Measurements from ENCODE around the gene MYO18B.

Gene MYO18B

DNA sequence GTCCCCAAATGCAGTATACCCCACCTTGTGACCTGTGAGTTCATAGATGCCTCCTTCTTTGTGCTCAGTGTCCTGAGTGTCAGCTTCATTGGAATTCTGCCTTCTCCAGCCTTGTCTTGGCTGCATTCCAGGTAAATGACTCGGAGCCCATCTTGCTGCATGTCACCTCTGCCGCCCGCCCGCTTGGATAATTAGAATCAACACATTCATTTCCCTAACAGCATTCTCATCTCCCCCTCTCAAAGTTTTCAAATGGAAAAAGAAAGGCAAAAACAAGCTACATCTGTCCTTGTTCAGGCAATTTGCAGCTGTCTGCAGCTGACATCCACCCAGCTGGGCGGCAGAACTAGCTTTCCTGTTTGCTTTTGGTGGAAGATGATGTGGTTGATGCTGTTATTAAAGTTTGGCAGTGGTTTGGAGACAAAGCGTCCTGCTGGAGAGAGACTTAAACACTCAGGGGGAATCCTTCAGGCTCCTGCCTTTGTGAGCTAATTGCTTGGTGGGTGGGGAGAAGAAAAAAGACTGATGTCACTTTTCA lies 228.5 kb downstream of the MYO18B start:
- DNase-seq (ENCODE audit: low read depth in 1 of 2, low spot score in 1 of 2): no peak
- Histone ChIP-seq H3K27ac (replicated peaks) (no peak overlapping the region), H3K27me3 (ENCODE audit: insufficient read depth, poor library complexity, severe bottlenecking) (peaks cover 10% of the 10 kb centered on the region), H3K4me3 (replicated peaks; ENCODE audit: insufficient read depth, low read length) (no peak overlapping the region)
- TF ChIP-seq GABPA (IDR thresholded peaks at IDR 0.05; ENCODE audit: low read depth) (no peak), POLR2AphosphoS5 (IDR thresholded peaks at IDR 0.05; ENCODE audit: low read depth) (no peak)

- DNase-seq (ENCODE audit: low read depth in 1 of 2, low spot score in 1 of 2): no peak
- H3K27me3 ChIP-seq (ENCODE audit: insufficient read depth, poor library complexity, severe bottlenecking): peaks cover 5% of the 10 kb centered on the region
- H3K4me3 ChIP-seq (replicated peaks; ENCODE audit: insufficient read depth, low read length): no peak overlapping the region
- TF ChIP-seq GABPA (IDR thresholded peaks at IDR 0.05; ENCODE audit: low read depth) (no peak), SPI1 (IDR thresholded peaks at IDR 0.05; ENCODE audit: borderline replicate concordance, low read depth) (no peak), POLR2AphosphoS5 (IDR thresholded peaks at IDR 0.05; ENCODE audit: low read depth) (no peak)
- TF ChIP-seq, protein P1, sequence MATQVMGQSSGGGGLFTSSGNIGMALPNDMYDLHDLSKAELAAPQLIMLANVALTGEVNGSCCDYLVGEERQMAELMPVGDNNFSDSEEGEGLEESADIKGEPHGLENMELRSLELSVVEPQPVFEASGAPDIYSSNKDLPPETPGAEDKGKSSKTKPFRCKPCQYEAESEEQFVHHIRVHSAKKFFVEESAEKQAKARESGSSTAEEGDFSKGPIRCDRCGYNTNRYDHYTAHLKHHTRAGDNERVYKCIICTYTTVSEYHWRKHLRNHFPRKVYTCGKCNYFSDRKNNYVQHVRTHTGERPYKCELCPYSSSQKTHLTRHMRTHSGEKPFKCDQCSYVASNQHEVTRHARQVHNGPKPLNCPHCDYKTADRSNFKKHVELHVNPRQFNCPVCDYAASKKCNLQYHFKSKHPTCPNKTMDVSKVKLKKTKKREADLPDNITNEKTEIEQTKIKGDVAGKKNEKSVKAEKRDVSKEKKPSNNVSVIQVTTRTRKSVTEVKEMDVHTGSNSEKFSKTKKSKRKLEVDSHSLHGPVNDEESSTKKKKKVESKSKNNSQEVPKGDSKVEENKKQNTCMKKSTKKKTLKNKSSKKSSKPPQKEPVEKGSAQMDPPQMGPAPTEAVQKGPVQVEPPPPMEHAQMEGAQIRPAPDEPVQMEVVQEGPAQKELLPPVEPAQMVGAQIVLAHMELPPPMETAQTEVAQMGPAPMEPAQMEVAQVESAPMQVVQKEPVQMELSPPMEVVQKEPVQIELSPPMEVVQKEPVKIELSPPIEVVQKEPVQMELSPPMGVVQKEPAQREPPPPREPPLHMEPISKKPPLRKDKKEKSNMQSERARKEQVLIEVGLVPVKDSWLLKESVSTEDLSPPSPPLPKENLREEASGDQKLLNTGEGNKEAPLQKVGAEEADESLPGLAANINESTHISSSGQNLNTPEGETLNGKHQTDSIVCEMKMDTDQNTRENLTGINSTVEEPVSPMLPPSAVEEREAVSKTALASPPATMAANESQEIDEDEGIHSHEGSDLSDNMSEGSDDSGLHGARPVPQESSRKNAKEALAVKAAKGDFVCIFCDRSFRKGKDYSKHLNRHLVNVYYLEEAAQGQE (IDR thresholded peaks at IDR 0.05; ENCODE audit: insufficient replicate concordance, low read depth): no peak
- TF ChIP-seq, protein P2, sequence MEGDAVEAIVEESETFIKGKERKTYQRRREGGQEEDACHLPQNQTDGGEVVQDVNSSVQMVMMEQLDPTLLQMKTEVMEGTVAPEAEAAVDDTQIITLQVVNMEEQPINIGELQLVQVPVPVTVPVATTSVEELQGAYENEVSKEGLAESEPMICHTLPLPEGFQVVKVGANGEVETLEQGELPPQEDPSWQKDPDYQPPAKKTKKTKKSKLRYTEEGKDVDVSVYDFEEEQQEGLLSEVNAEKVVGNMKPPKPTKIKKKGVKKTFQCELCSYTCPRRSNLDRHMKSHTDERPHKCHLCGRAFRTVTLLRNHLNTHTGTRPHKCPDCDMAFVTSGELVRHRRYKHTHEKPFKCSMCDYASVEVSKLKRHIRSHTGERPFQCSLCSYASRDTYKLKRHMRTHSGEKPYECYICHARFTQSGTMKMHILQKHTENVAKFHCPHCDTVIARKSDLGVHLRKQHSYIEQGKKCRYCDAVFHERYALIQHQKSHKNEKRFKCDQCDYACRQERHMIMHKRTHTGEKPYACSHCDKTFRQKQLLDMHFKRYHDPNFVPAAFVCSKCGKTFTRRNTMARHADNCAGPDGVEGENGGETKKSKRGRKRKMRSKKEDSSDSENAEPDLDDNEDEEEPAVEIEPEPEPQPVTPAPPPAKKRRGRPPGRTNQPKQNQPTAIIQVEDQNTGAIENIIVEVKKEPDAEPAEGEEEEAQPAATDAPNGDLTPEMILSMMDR (IDR thresholded peaks at IDR 0.05; ENCODE audit: insufficient read depth, low read length): no peak
- no peak overlapping the region for H3K27ac ChIP-seq (replicated peaks)
Measured at GRCh38 chr22:25970999-25971811, 229.2 kb downstream of the MYO18B start.

DNA sequence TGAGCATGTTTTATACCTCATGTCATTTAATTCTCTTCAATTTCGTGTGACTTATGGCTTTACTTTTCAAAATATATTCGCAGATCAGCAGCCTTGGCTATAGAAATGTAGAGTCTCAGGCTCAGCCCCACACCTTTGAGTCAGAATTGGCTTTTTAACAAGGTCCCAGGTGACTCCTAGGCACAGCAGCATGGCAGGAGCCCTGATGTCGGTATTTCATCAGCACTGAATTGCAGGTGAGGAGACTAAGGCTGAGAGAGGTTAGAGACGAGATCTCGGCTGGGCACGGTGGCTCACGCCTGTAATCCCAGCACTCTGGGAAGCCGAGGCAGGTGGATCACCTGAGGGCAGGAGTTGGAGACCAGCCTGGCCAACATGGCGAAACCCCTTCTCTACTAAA lies 230.4 kb downstream of the MYO18B start:
- Histone ChIP-seq H3K4me3 (replicated peaks; ENCODE audit: insufficient read depth, low read length) (no peak overlapping the region), H3K27ac (replicated peaks) (no peak overlapping the region), H3K27me3 (ENCODE audit: insufficient read depth, poor library complexity, severe bottlenecking) (no peaks in the 10 kb centered on the region)
- TF ChIP-seq, protein P1 (IDR thresholded peaks at IDR 0.05; ENCODE audit: insufficient replicate concordance, low read depth): no peak
- no peak for TF ChIP-seq GABPA (IDR thresholded peaks at IDR 0.05; ENCODE audit: low read depth)
- TF ChIP-seq SPI1 (IDR thresholded peaks at IDR 0.05; ENCODE audit: borderline replicate concordance, low read depth): no peak
- no peak for DNase-seq (ENCODE audit: low read depth in 1 of 2, low spot score in 1 of 2)

- H3K27ac ChIP-seq (replicated peaks): no peak overlapping the region
- no peaks in the 10 kb centered on the region for H3K27me3 ChIP-seq (ENCODE audit: insufficient read depth, poor library complexity, severe bottlenecking)
- no peak overlapping the region for H3K4me3 ChIP-seq (replicated peaks; ENCODE audit: insufficient read depth, low read length)
- no peak for DNase-seq (ENCODE audit: low read depth in 1 of 2, low spot score in 1 of 2)
- TF ChIP-seq, protein P2 (IDR thresholded peaks at IDR 0.05; ENCODE audit: insufficient read depth, low read length): no peak
- TF ChIP-seq GABPA (IDR thresholded peaks at IDR 0.05; ENCODE audit: low read depth) (no peak), SPI1 (IDR thresholded peaks at IDR 0.05; ENCODE audit: borderline replicate concordance, low read depth) (no peak)
- TF ChIP-seq, protein P1 (IDR thresholded peaks at IDR 0.05; ENCODE audit: insufficient replicate concordance, low read depth): no peak
Measured at GRCh38 chr22:25976356-25976755, 234.4 kb downstream of the MYO18B start.
